ENCODE results near the gene PCDH9.

Gene PCDH9

GRCh38 chr13:67094952-67095351, 135.2 kb downstream of the PCDH9 start:
- Histone ChIP-seq H2BK120ac (ENCODE audit: low read depth, low read length) (no peak overlapping the region), H3K14ac (ENCODE audit: low read length in 2 of 2) (no peak overlapping the region), H3K18ac (ENCODE audit: low read depth in 1 of 2, low read length in 2 of 2) (no peak overlapping the region), H2BK15ac (ENCODE audit: low read depth, poor library complexity, severe bottlenecking) (no peak overlapping the region), H2BK12ac (ENCODE audit: low read length in 2 of 2) (no peak overlapping the region), H4K91ac (ENCODE audit: low read length) (no peak overlapping the region), H3K27ac (ENCODE audit: low read length, poor library complexity, severe bottlenecking) (peak overlapping the region; percentile 46), H3K36me3 (ENCODE audit: control insufficient read depth in 1 of 2, insufficient read depth in 2 of 2, low read depth in 1 of 2, low read length in 2 of 2) (no peaks in the 10 kb centered on the region), H3K79me1 (replicated peaks; ENCODE audit: low read length, poor library complexity, severe bottlenecking) (no peaks in the 10 kb centered on the region), H3K4me1 (ENCODE audit: control insufficient read depth, insufficient read depth, low read depth, low read length) (no peaks in the 10 kb centered on the region), H3K9me3 (ENCODE audit: control insufficient read depth, low read length) (no peaks in the 10 kb centered on the region), H2BK5ac (ENCODE audit: low read depth, low read length, poor library complexity, severe bottlenecking) (no peak overlapping the region), H3K9ac (ENCODE audit: low read length) (no peak overlapping the region), H3K4me3 (ENCODE audit: insufficient read depth in 1 of 2, low read depth in 1 of 2, low read length in 2 of 2) (no peak overlapping the region), H4K8ac (ENCODE audit: low read length) (no peak overlapping the region), H2AK5ac (ENCODE audit: low read length, severe bottlenecking) (no peak overlapping the region), H3K23ac (ENCODE audit: low read length in 2 of 2) (no peak overlapping the region), H3K27me3 (ENCODE audit: control insufficient read depth in 1 of 2, insufficient read depth in 1 of 2, low read length in 2 of 2) (no peaks in the 10 kb centered on the region), H3K4me2 (ENCODE audit: low read length, poor library complexity, severe bottlenecking) (no peak overlapping the region), H2AFZ (ENCODE audit: low read depth, low read length) (no peak overlapping the region), H3K4ac (ENCODE audit: low read depth in 1 of 2, low read length in 2 of 2) (no peak overlapping the region)
- WGBS, result no CpG with 5 or more reads among the region's 3 CpGs
- no peak for DNase-seq

- no peak overlapping the region for H2AFZ ChIP-seq (ENCODE audit: low read depth, low read length)
- H2BK120ac ChIP-seq (ENCODE audit: low read depth, low read length), result no peak overlapping the region
- no peaks in the 10 kb centered on the region for H3K36me3 ChIP-seq (ENCODE audit: control insufficient read depth in 1 of 2, insufficient read depth in 2 of 2, low read depth in 1 of 2, low read length in 2 of 2)
- H2BK5ac ChIP-seq (ENCODE audit: low read depth, low read length, poor library complexity, severe bottlenecking), result no peak overlapping the region
- H3K79me1 ChIP-seq (replicated peaks; ENCODE audit: low read length, poor library complexity, severe bottlenecking), result no peaks in the 10 kb centered on the region
- H2BK15ac ChIP-seq (ENCODE audit: low read depth, poor library complexity, severe bottlenecking), result no peak overlapping the region
- no peak overlapping the region for H2BK12ac ChIP-seq (ENCODE audit: low read length in 2 of 2)
- H3K4me1 ChIP-seq (ENCODE audit: control insufficient read depth, insufficient read depth, low read depth, low read length), result no peaks in the 10 kb centered on the region
- no peak overlapping the region for H2AK5ac ChIP-seq (ENCODE audit: low read length, severe bottlenecking)
- no CpG with 5 or more reads among the region's 1 CpG for WGBS
- no peak overlapping the region for H4K91ac ChIP-seq (ENCODE audit: low read length)
- H3K14ac ChIP-seq (ENCODE audit: low read length in 2 of 2), result no peak overlapping the region
- H3K9ac ChIP-seq (ENCODE audit: low read length), result no peak overlapping the region
- no peak overlapping the region for H3K18ac ChIP-seq (ENCODE audit: low read depth in 1 of 2, low read length in 2 of 2)
- no peak overlapping the region for H3K23ac ChIP-seq (ENCODE audit: low read length in 2 of 2)
- H3K27me3 ChIP-seq (ENCODE audit: control insufficient read depth in 1 of 2, insufficient read depth in 1 of 2, low read length in 2 of 2), result no peaks in the 10 kb centered on the region
- no peak overlapping the region for H3K4me3 ChIP-seq (ENCODE audit: insufficient read depth in 1 of 2, low read depth in 1 of 2, low read length in 2 of 2)
- no peak overlapping the region for H3K4me2 ChIP-seq (ENCODE audit: low read length, poor library complexity, severe bottlenecking)
- no peak for DNase-seq
- no peak overlapping the region for H3K27ac ChIP-seq (ENCODE audit: low read length, poor library complexity, severe bottlenecking)
- H3K4ac ChIP-seq (ENCODE audit: low read depth in 1 of 2, low read length in 2 of 2), result no peak overlapping the region
- no peak overlapping the region for H4K8ac ChIP-seq (ENCODE audit: low read length)
- H3K9me3 ChIP-seq (ENCODE audit: control insufficient read depth, low read length), result no peaks in the 10 kb centered on the region
Observed at GRCh38 chr13:67094078-67094477, 136.1 kb downstream of the PCDH9 start.

GRCh38 chr13:67091603-67092002, 138.5 kb downstream of the PCDH9 start:
- Histone ChIP-seq H2AFZ (ENCODE audit: low read depth, low read length) (no peak overlapping the region), H3K27me3 (ENCODE audit: control insufficient read depth in 1 of 2, insufficient read depth in 1 of 2, low read length in 2 of 2) (no peaks in the 10 kb centered on the region), H2BK12ac (ENCODE audit: low read length in 2 of 2) (no peak overlapping the region), H3K27ac (ENCODE audit: low read length, poor library complexity, severe bottlenecking) (no peak overlapping the region), H2BK5ac (ENCODE audit: low read depth, low read length, poor library complexity, severe bottlenecking) (no peak overlapping the region), H2BK120ac (ENCODE audit: low read depth, low read length) (no peak overlapping the region), H3K36me3 (ENCODE audit: control insufficient read depth in 1 of 2, insufficient read depth in 2 of 2, low read depth in 1 of 2, low read length in 2 of 2) (no peaks in the 10 kb centered on the region), H2AK5ac (ENCODE audit: low read length, severe bottlenecking) (no peak overlapping the region), H3K4ac (ENCODE audit: low read depth in 1 of 2, low read length in 2 of 2) (no peak overlapping the region), H2BK15ac (ENCODE audit: low read depth, poor library complexity, severe bottlenecking) (no peak overlapping the region), H3K9me3 (ENCODE audit: control insufficient read depth, low read length) (no peaks in the 10 kb centered on the region), H4K8ac (ENCODE audit: low read length) (no peak overlapping the region), H3K9ac (ENCODE audit: low read length) (no peak overlapping the region), H3K18ac (ENCODE audit: low read depth in 1 of 2, low read length in 2 of 2) (peak overlapping the region in 1 of 2 experiments; percentile 21), H3K4me2 (ENCODE audit: low read length, poor library complexity, severe bottlenecking) (no peak overlapping the region), H3K23ac (ENCODE audit: low read length in 2 of 2) (no peak overlapping the region), H3K4me3 (ENCODE audit: insufficient read depth in 1 of 2, low read depth in 1 of 2, low read length in 2 of 2) (no peak overlapping the region), H4K91ac (ENCODE audit: low read length) (no peak overlapping the region), H3K14ac (ENCODE audit: low read length in 2 of 2) (no peak overlapping the region), H3K4me1 (ENCODE audit: control insufficient read depth, insufficient read depth, low read depth, low read length) (no peaks in the 10 kb centered on the region), H3K79me1 (replicated peaks; ENCODE audit: low read length, poor library complexity, severe bottlenecking) (no peaks in the 10 kb centered on the region)
- no CpG with 5 or more reads among the region's 1 CpG for WGBS
- no peak for DNase-seq

GRCh38 chr13:67090856-67091255, 139.3 kb downstream of the PCDH9 start:
- Histone ChIP-seq H2AFZ (ENCODE audit: low read depth, low read length) (no peak overlapping the region), H3K4ac (ENCODE audit: low read depth in 1 of 2, low read length in 2 of 2) (no peak overlapping the region), H4K8ac (ENCODE audit: low read length) (no peak overlapping the region), H3K79me1 (replicated peaks; ENCODE audit: low read length, poor library complexity, severe bottlenecking) (no peaks in the 10 kb centered on the region), H3K36me3 (ENCODE audit: control insufficient read depth in 1 of 2, insufficient read depth in 2 of 2, low read depth in 1 of 2, low read length in 2 of 2) (no peaks in the 10 kb centered on the region), H3K4me3 (ENCODE audit: insufficient read depth in 1 of 2, low read depth in 1 of 2, low read length in 2 of 2) (no peak overlapping the region), H2AK5ac (ENCODE audit: low read length, severe bottlenecking) (no peak overlapping the region), H2BK12ac (ENCODE audit: low read length in 2 of 2) (no peak overlapping the region), H3K4me2 (ENCODE audit: low read length, poor library complexity, severe bottlenecking) (no peak overlapping the region), H3K14ac (ENCODE audit: low read length in 2 of 2) (no peak overlapping the region), H3K18ac (ENCODE audit: low read depth in 1 of 2, low read length in 2 of 2) (no peak overlapping the region), H3K9me3 (ENCODE audit: control insufficient read depth, low read length) (no peaks in the 10 kb centered on the region), H4K91ac (ENCODE audit: low read length) (no peak overlapping the region), H2BK120ac (ENCODE audit: low read depth, low read length) (no peak overlapping the region), H2BK15ac (ENCODE audit: low read depth, poor library complexity, severe bottlenecking) (no peak overlapping the region), H3K27ac (ENCODE audit: low read length, poor library complexity, severe bottlenecking) (no peak overlapping the region), H3K9ac (ENCODE audit: low read length) (no peak overlapping the region), H2BK5ac (ENCODE audit: low read depth, low read length, poor library complexity, severe bottlenecking) (no peak overlapping the region), H3K27me3 (ENCODE audit: control insufficient read depth in 1 of 2, insufficient read depth in 1 of 2, low read length in 2 of 2) (no peaks in the 10 kb centered on the region), H3K4me1 (ENCODE audit: control insufficient read depth, insufficient read depth, low read depth, low read length) (no peaks in the 10 kb centered on the region), H3K23ac (ENCODE audit: low read length in 2 of 2) (no peak overlapping the region)
- no peak for DNase-seq
- 63% methylated on average over 1 of the region's 2 CpGs for WGBS
